GM21515 (cell line): ENCODE data around the gene MLLT3.
A peak's percentile ranks its signal among the peaks of the same experiment; 100 is the strongest.

Source experiments
- ATAC-seq: cut with Tn5 transposase; IDR thresholded peaks from one replicate; pipeline ENCODE4 v1.9.1; 2021; ENCODE audit not compliant: unreplicated experiment

MLLT3 gene

DNA sequence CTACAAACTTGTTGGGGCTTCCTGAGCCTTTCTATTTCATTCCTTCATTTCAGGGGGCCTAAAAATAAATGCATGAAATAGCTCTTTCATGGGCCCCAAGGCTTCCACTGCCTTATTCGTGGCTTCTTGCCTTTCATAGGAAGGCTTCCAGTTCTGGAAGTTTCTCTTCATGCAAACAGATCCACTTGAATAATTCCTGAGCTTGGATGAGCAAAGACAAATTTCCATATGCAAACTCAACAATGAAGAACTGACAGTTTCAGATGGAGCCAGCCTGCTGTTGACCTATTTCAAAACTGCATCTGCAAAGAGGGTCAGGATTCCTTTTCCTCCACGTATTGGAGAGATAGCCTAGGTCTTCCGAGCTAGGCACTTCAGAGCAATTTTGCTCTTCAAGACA lies 142.1 kb downstream of the MLLT3 start:
- ATAC-seq, result no peak

DNA sequence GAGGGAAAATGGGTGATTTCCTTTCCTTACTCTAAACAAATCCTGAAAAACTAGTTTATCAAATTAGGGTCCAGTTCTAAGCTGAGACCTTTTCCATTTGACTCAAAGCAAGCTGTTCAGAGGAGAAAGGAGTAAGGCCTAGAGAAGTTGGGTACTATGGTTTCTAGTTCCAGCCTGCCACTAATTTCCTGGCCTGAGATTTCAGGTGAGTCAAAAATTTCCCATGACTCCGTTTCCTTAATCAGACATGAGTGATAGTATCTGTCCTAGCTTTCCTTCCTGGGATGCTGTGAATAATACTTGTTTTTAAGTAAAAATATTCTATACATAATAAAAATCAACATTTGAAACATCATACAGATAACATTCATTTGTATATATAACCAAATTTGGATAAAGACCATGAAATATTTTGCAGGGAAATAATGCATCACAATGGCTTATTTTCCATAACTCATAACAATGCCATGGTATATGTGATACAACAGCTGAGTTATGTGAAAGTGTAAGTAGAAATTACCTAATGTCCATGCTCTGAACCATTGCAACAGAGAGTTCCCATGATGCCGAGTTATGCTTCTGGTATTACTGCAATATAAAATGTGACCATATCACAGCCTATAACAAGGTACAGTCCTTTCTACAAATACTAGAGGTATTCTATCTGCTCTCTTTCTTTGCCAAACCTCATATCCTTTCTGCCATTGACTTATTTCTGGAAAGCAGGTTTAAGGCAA lies 142.7 kb downstream of the MLLT3 start:
- ATAC-seq, result peak; percentile 72

DNA sequence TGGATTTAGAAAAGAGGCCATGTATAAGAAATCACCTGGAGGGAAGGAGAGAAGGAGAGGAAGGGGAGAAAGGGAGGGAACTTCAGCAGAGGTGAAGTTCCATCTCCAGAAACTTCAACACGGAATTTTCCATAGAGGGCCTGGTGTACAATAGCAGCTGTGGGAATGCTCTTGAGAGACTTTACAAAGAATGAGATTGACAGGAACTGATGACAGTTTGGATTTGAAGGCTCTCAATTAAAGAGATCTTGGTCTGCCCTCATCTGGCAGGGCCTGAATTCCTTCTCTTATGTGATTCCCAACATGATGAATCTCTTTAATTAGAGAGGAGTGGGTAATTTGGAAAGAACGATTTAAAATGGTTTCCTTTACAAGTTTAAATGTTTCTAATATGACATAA lies 143.5 kb downstream of the MLLT3 start:
- ATAC-seq, result no peak

DNA sequence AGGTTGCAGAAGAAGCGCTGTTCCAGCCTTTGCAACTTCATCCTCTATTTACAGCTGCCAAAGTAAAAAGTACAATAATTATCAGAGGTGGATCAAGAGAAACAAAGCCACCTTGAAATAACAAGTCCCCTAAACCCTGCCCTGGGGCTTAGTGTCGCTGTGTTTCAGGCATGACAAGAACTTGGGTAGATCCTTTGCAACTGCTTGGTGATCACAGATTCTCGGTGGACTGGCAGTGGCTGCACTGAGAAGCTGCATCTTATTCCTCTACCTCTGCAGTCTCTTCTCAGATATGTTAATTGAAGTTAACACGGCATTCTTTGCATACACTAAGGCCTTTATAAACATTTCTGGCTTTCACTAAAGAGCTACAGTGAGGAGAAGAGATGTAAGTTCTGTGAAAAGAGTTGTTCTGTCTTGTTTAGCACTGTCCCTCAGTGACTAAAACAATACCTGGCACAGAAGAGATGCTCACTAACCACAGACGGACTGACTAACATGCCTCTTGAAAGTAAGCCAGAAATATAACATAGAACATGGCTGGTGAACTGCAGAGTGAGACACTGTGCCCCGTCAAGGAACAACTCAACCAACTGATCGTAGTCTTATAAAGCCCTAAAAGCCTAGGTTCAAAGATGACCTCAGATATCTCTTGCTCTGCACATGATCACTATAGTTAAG lies 144.2 kb downstream of the MLLT3 start:
- ATAC-seq, result no peak

DNA sequence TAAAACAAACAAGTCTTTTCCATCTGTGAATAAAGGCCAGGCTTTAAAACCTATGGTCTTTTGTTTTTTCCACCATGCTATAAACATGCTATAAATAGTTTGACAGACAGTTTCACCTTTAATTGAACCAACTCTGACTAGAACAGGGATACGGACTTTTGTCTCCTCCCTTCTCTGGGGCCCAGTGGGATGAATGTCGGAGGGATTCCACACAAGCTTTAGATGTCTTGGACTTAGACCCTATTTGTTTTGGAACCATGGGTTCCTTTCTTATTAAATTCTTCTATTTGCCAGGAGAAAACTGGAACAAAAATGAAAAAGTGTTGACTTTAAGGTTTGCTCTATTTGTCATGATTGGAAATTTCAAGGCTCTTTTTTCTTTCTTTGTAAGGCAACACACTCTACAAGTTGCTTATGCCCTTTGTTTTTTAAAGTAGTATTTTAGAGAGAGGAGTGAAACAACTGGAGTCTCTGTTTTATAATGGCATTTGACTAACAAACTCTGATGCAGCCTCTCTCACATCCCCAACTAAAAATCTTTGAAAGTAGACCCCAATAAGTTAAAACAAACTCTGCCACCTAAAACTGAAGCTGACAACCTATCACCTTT lies 145.3 kb downstream of the MLLT3 start:
- ATAC-seq, result no peak

DNA sequence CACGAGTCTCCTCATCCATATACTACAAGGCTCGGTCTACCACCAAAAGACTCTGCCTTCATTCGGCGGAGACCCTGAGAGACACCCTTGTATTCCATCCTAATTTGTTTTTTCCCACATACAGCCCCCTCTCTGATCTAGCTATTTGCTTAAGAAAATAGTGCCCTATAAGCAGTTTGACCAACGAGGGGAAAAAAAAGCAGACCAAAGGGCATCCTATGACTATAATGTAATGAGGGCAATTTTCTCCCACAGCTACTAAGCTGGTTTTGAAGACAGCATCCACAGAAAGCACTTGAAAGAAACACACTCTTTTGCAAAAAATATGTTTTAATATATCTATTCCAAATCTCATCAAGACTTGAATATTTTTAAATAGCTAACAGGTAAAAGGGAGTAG lies 147.8 kb downstream of the MLLT3 start:
- ATAC-seq, result no peak

DNA sequence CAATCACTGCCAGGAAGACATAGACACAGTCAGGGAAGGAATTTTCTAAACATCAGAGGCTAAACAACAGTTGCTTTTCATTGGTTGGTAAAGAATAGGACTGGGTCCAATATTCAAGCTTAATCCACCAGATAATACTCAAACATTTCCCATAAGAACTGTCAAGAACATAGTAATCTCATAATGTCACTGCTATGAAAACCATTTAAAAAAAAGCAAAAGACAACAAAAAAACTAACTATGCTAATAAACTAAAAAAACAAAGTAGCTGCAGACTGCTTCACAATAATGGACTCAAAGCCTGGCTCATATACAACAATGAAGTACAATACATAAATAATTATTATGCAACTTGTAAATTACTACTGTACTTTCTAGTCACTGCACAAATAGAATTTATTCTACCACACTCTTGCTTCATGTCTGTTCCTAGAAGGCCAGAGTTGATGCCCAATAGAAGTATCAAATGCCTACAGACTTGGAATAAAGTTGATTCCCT lies 148.7 kb downstream of the MLLT3 start:
- no peak for ATAC-seq

DNA sequence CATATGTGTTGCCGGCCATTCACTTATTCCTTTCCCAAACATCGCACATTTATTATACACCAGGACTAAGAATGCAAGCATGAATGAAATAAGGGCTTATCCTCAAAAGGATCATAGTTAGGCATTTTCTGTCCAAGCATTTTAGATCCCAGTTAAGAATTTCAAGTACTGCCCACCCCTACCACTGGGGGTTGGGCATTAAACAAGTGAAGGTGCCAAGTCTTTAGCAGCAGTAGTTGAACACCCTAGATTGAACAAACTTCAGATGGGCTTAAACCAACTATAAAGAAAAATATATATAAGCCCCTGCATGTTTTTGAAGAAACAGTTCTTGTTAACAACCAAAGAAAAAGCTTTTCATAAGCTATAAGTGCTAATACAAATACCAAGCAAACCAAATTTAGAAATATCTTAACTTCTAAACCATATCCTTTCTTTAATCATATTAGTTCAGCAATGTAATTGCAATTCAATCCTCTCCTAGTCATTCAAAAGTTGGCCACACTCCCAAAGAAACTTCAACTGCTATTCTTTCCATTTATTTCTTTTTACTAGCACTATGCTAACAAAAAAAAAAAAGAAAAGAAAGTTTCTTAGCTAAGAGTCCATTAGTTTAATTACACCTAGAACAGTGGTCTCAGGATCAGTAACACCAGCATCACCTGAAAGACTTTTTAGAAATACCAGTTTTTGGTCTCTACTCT lies 149.8 kb downstream of the MLLT3 start:
- ATAC-seq, result no peak

DNA sequence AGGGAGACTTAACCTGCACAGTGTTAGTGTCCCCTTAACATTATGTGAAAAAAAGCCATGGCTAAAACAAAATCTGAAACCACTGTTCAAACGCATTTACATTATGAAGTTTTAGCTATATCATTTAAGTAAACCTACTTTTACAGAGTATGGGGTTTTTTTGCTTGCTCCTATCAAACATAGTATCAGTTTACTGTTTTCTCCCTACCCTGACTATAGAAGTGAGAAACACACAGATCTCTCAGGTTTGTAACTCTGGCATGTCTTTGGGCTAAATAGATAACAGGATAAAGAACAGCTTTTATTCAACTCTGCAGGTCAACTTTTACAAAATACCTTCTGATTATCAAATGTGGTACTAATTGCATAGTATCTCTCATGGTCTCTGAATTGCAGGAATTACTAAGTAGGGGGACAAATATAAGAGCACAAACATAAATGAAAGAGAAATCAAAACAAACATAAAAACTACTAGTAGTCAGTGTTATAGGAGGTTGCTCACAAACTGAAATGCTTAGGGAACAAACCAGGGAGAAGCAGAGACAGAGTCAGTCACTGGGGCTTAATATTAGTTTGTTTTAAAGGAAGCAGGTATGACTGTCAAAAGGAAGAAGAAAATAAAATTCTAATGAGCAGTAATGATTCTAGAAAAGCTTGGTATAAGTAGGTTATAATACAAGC lies 155.8 kb downstream of the MLLT3 start:
- no peak for ATAC-seq

DNA sequence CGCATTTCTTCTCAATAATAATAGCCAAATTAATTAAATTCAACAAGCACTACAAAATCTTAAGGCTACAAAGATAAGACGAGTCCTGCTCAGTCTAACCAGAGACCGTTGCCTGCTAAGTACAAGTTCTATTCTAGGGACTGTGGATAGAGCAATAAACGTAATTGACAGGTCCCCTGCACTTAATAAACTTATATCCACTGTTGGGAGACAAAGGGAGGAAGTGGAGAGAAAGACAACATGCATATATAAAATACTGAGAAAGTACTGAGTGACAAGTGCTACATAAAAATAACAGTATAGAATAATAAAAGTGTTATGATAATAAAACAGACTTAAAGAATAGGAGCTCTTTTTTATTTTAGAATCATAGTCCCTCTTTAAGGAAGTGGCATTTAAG lies 158.1 kb downstream of the MLLT3 start:
- no peak for ATAC-seq

DNA sequence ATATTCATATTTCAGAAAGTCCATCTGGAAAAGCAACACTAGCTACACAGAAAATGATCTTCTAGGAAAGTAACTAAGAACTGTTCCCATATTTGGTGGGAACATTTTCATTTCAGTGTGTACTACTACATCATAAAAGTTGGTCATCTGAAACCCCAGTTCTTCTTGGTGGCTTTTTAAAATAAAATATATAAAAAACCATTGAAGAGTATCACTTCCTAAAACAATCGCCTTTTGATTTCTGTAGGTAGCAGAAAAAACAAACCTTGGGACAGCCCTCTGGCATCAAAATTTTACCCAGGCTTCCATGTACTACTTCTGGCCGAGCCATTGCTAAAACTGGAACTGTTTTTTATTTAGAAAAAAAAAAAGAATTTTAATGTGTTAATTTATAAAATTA lies 158.5 kb downstream of the MLLT3 start:
- no peak for ATAC-seq

DNA sequence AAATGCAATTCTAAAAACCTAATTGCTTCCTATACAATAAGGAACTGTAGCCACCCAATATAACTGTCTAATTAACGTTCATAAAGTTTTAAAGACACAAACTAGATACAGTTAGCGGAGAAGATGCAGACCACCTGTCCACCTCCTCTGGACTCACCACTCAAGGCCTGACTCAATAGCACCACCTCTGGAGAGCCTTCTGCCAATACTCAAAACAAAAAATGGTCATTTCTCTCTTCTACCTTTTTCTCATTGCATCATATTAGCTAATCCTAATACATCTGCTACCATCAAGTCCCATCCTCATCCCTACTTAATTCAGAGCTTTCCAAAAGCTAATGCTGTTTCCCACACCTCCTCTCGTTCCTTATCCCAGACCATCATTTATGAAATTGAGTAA lies 159.9 kb downstream of the MLLT3 start:
- ATAC-seq, result no peak

DNA sequence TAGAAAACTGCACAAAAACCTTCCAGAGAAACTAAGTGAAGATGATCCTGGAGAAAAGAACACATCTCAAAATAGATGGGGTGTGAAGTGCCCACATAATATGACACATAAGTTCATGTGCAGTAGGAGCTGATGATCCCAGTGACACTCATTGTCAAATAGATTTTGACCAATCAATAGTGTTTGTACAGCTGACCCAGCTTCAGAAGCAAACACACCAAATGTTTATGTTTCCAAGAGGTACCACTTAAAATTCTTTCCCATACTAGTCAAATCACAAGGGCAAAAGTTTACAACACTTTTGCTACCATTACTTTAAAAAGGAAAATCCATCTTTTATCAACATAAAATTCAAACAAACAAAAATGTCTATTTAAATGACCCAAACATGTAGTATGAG lies 175.0 kb downstream of the MLLT3 start:
- ATAC-seq, result no peak

DNA sequence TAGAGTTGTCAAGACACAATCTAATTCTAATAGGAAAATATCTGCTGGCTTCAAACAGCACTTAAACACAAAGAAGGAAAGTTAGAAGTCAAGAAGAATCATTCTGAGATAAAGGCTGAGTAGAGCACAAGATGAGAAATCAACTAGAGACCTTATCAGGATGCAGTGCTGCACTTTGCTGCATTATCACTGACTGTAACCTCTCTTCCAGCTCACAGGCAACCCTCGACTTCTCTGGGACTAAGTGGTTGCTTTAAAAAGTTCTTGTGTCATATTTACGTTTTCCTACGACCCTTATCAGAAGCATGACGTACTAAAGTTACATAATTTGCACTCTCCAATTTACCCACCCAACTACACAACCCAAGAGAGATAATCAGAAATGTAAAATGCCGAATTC lies 176.1 kb downstream of the MLLT3 start:
- no peak for ATAC-seq

DNA sequence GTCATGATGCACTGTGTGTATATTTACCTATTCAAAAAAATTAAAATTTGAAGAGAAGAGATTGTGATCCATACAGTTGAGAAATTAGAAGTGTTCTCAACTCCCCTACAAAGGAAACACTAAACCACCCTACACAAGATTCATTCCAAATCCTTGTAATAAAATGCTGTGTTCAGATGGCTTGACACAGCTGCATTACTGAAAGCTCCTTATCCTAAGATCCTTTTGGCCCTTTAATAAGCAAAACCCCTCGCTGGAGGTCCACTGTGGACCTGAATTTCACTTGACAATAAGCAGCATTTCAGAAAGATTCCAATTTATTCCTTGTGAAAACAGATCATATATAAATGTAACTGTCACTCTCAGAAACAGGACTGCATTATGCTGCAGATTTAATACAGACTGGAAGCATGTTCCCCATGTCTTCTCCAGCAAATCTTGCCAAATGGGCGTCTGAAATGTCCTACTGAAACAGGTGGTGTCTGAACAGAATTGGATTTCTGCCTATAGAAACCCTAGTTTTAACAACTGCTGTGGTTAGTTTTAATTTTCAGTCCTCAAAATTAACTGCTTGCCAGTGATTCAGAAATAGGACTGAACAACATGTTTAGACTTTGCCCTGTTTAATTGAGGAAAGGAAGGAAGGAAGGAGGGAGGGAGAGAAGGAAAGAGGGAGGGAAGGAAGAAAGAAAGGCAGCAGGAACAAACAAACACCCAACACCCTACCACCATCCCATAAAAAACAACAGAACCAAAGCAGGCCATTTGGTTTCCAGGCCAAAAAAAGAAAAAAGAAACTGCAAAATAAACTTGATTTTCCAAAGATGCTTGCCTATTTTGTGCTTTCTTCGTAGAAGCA lies 179.6 kb downstream of the MLLT3 start:
- no peak for ATAC-seq

DNA sequence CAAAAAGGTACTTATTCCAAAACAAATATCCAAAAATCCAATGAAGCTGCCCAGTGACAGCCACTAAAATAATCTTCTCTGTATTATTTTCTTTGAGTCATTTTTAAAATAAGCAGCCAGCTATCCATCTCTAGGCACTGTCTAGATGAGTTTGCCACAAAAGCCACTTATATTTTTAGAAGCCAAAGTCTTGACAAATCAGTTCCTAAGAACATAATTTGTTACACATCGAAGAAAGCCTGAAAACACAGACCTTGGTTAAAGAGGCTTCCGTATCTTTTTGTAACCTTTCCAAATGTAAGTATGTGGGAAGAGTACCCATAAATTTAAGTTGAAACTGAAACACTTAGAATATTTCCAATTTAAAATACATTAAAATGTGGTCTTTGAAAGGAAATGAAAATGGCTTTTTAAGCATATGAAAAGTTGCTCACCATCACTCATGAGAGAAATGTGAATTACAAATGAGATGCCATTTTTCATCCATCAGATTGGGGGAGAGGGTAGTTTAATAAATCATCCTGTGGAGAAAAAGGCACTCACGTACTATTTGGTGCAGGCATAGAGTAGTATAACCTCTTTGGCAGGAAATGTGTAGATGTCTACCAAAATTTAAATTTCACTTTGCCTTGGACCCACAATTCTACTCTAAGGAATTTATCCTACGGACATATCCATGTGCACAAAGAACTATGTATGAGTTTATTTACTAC lies 180.4 kb downstream of the MLLT3 start:
- ATAC-seq, result no peak

DNA sequence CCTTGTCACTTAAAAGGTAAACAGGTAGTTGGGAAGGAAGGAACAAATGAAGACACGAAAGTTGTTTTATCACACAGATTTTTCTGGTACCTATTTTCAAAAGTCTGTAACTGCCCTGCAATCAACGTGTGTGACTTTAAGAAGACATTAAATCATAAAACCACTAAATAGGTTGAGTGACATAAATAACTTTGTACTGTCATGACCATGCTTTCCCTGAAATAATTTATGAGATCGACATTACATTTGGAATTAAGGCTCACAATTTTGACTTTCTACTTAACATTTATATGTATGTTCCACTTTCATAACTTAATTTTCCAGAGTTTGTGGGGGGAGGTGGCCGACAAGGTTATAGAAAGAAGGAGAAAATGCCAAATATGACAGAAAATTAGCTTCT lies 181.1 kb downstream of the MLLT3 start:
- ATAC-seq, result no peak

DNA sequence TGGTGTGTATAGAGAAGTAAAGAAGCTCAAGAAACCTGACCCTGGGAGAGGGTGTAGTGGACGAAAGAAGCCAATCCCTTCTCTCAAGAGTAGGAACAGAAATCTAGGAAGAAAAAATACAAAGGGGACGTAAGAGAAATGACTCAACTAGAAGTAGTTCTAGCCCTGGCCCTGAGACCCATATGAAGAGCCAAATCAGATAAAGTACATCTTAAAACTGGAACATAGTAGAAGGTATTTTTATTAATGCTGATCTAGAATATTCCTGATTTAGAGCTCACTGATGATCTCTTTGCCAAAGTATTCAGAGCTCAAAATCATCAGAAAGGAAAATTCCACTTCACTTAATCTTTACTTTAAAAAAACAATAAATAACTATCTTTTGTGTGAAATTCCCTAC lies 184.8 kb downstream of the MLLT3 start:
- no peak for ATAC-seq

DNA sequence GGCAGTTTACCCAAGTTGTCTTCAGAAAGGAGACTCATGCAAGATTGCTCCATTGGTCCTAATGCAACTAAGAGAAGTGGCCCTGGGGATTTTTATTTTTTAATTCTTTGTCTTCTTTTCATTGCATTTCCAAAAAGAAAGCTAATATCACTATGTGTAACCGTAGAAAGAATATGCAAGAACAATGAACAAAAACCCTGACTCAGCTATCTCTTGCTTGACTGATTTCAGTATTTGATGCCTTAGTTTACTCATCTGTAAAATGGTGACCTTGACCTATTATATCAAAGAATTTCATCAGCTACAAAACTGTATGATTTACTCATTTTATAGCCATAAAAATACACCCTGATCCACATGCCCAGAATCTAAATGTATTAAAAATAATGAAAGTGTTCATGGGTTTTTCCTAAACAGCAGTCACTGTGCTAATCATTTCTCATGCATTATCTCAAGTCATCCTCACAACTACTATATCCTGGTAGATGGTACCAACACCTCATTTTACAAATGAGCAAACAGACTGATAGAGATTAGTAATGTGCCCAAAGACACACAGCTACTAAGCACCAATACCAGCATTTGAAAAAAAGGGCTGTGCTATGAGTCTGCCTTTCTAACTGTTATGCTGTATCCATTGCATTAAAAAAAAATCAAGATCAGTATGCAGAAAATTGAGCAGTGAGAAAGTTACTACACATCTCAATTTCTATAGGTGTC lies 185.7 kb downstream of the MLLT3 start:
- ATAC-seq, result no peak
